ENCODE measurements around the gene ELL3. TPM values are rescaled to one million over a fixed set of nuclear protein-coding genes. Genes with fewer than 3 reads are reported as not detected.

Gene ELL3
- total and polyA plus RNA-seq, 2 donors (not counting 3 experiments of a cell fraction or from before 2014, with no cell fraction given): 3.1 to 3.6 TPM

DNA sequence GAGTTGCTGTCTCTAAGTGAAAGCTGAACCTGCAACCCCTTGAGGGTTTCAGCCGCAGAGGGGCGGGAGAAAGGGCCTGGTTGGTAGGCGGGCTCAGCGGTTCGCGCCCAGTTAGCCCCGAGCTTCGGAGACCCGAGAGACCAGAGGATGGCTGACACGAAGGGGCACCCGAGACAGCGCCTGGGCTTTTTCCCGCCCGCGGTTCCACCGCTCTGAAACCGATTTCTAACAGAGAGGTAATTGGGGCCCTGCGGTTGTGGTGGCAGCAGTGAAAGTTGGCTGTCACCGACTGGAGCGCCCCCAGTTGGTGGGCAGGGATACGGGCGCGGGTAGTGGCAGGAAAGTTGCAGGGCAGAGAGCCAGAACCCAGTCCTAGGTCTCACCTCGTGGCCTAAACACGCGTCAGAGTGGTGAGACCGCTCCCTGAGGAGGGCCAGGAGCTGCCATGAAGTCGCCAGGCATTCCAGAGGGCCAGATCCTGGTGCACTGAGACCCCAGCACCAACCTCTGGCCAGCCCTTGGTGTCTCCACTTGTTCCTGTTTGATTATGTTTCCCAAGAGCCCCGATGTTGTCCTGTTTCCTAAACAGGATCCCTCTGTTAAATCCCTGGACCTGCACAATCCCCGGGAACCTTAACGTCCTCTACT lies 625 bp upstream of the ELL3 start:
- peak overlapping the region; percentile 76 for H3K9ac ChIP-seq (replicated peaks; ENCODE audit: extremely low read depth, insufficient read depth, low read length)
- dilution Hi-C loops (cut with MboI; ENCODE audit: extremely low pct_ligation_motif_present, low sequenced_read_pairs) (no loop called here), intact Hi-C loops (cut with micrococcal nuclease) (loop anchor here (1.0 kb wide), 1 partner anchor 15 kb away; the partner anchor contains the start of gene SERF2)
- TF ChIP-seq POLR2A (IDR thresholded peaks at IDR 0.05; ENCODE audit: low read depth, low read length) (peak; percentile 52), POLR2AphosphoS5 (IDR thresholded peaks at IDR 0.05; ENCODE audit: insufficient read depth, low read depth, low read length) (peak; percentile 27), GATA2 (IDR thresholded peaks at IDR 0.05; ENCODE audit: insufficient read depth, insufficient read length, low read depth, low read length) (no peak), CTCF (IDR thresholded peaks at IDR 0.05; ENCODE audit: extremely low read depth in 1 of 2, insufficient read depth in 1 of 2, low read depth in 1 of 2, low read length in 2 of 2) (peak; percentile 77 to 89)
- FAIRE-seq: no peak
- CTCF ChIA-PET: interaction anchor here (0.6 to 2.8 kb wide), 9 partner anchors 9 to 301 kb away, joined by 3 to 24 read pairs (median 4); partner anchors contain the start of gene SERF2
- no peaks in the 10 kb centered on the region for H3K9me3 ChIP-seq (replicated peaks; ENCODE audit: control insufficient read depth, insufficient read depth, low read length)
- H3K9me1 ChIP-seq (replicated peaks; ENCODE audit: control insufficient read depth, extremely low read depth, insufficient read depth, low read length): no peaks in the 10 kb centered on the region
- peak overlapping the region; percentile 88 for H3K4me2 ChIP-seq (ENCODE audit: insufficient read depth, low read length)
- peak; percentile 87 for DNase-seq (ENCODE audit: low read depth, low spot score)
- BruUV-seq (replicated peaks): TSS peak; percentile 34
- H3K79me2 ChIP-seq (ENCODE audit: control insufficient read depth, insufficient read depth, low read length): no peaks in the 10 kb centered on the region
- H3K27ac ChIP-seq (ENCODE audit: insufficient read depth, low read depth, low read length): peak overlapping the region; percentile 48
- no peaks in the 10 kb centered on the region for H4K20me1 ChIP-seq (replicated peaks; ENCODE audit: control insufficient read depth, extremely low read depth, insufficient read depth, low read length)
- H2AFZ ChIP-seq (ENCODE audit: low read depth, low read length): peak overlapping the region; percentile 96
- H3K27me3 ChIP-seq (ENCODE audit: control insufficient read depth in 2 of 2, insufficient read depth in 2 of 2, low read length in 2 of 2): no peaks in the 10 kb centered on the region
- H3K36me3 ChIP-seq (ENCODE audit: control insufficient read depth in 2 of 2, extremely low read depth in 1 of 2, insufficient read depth in 2 of 2, low read length in 2 of 2): peaks cover 6 to 11% of the 10 kb centered on the region in 2 experiments
- POLR2A ChIA-PET: interaction anchor here (0.6 to 1.5 kb wide), 2 partner anchors 23 to 88 kb away, joined by 3 to 4 read pairs; partner anchors contain the start of gene HYPK
- H3K4me3 ChIP-seq (replicated peaks in 1 of 3; ENCODE audit: insufficient read depth in 1 of 3, low read depth in 1 of 3, low read length in 3 of 3): peak overlapping the region; percentile 56 to 76 (median 61)
- peaks cover 3% of the 10 kb centered on the region for H3K4me1 ChIP-seq (ENCODE audit: control insufficient read depth, extremely low read depth, insufficient read depth, low read length)

Measured in endothelial cell of umbilical vein (primary cell).